ENCODE data around the gene UBR4.

The UBR4 gene

DNA sequence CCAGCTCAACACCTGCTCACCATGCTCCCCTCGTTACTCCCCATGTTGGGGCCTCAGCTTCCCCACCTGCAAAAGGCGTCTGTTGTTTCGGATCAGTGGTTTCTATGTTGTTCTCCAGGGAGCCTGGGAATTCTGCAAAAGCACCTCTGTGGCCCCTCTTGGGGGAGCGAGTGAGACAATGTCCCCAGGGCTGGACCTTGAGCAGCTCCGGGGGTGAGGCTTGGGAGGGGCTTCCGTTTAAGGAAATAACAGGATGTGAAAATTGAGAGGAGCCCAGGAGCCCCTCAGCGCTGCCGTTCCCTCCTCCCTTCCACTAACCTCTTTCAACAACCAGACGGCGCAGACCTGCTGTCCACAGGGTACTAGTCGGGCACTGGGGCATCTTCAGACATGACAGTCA, 155.1 kb downstream of the UBR4 start:
- no peak for DNase-seq
- H3K79me2 ChIP-seq (ENCODE audit: low read length), result no peaks in the 10 kb centered on the region
- H3K9me2 ChIP-seq (replicated peaks; ENCODE audit: insufficient read depth, low read length), result no peaks in the 10 kb centered on the region
- no peak overlapping the region for H3K4me3 ChIP-seq (ENCODE audit: low read length)
- H3K27ac ChIP-seq (ENCODE audit: low read length), result no peak overlapping the region
- TF ChIP-seq, protein P1, sequence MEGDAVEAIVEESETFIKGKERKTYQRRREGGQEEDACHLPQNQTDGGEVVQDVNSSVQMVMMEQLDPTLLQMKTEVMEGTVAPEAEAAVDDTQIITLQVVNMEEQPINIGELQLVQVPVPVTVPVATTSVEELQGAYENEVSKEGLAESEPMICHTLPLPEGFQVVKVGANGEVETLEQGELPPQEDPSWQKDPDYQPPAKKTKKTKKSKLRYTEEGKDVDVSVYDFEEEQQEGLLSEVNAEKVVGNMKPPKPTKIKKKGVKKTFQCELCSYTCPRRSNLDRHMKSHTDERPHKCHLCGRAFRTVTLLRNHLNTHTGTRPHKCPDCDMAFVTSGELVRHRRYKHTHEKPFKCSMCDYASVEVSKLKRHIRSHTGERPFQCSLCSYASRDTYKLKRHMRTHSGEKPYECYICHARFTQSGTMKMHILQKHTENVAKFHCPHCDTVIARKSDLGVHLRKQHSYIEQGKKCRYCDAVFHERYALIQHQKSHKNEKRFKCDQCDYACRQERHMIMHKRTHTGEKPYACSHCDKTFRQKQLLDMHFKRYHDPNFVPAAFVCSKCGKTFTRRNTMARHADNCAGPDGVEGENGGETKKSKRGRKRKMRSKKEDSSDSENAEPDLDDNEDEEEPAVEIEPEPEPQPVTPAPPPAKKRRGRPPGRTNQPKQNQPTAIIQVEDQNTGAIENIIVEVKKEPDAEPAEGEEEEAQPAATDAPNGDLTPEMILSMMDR (IDR thresholded peaks at IDR 0.05; ENCODE audit: low read length), result no peak
- TF ChIP-seq EZH2 (optimal IDR thresholded peaks at IDR 0.05; ENCODE audit: low read depth, low read length) (no peak), EZH2phosphoT487 (IDR thresholded peaks at IDR 0.05; ENCODE audit: low read length) (no peak)
- H3K27me3 ChIP-seq (replicated peaks; ENCODE audit: insufficient read depth, low read length), result peaks cover 87% of the 10 kb centered on the region
- H3F3A ChIP-seq (ENCODE audit: insufficient read depth, low read length), result no peaks in the 10 kb centered on the region
- H3K9ac ChIP-seq (ENCODE audit: low read length), result no peak overlapping the region
- no peak overlapping the region for H3K4me2 ChIP-seq (ENCODE audit: low read depth, low read length)
- no peaks in the 10 kb centered on the region for H4K20me1 ChIP-seq (ENCODE audit: insufficient read depth, low read length)
- no peaks in the 10 kb centered on the region for H3K9me3 ChIP-seq (replicated peaks; ENCODE audit: insufficient read depth, low read length)
- no peak overlapping the region for H2AFZ ChIP-seq (ENCODE audit: low read length)
- no peaks in the 10 kb centered on the region for H3K4me1 ChIP-seq (ENCODE audit: low read length)
- H3K36me3 ChIP-seq (replicated peaks; ENCODE audit: insufficient read depth, low read length), result no peaks in the 10 kb centered on the region

DNA sequence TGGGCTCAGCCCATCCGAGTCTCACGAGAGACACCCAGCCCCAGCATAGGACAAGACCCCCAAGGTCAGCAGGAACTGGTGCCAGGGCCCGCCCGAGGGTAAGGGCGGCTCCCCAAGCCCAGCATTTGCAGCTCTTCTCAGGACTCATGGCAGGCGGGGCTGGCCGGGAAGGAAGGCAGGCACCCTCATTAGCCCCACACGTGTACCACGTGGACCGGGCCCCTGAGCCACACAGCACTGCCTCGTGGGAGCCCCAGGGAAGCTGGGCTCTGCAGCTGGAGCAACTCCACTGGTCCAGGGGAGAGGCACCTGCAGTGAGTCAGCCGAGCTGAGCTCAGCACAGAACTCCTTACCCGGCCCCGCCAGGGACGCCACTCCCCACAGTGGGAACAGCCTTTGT, 155.8 kb downstream of the UBR4 start:
- Histone ChIP-seq H3K9me2 (replicated peaks; ENCODE audit: insufficient read depth, low read length) (no peaks in the 10 kb centered on the region), H3K79me2 (ENCODE audit: low read length) (no peaks in the 10 kb centered on the region), H3K27me3 (replicated peaks; ENCODE audit: insufficient read depth, low read length) (peaks cover 89% of the 10 kb centered on the region), H3K9ac (ENCODE audit: low read length) (no peak overlapping the region), H2AFZ (ENCODE audit: low read length) (no peak overlapping the region), H4K20me1 (ENCODE audit: insufficient read depth, low read length) (no peaks in the 10 kb centered on the region), H3K9me3 (replicated peaks; ENCODE audit: insufficient read depth, low read length) (no peaks in the 10 kb centered on the region), H3K4me2 (ENCODE audit: low read depth, low read length) (no peak overlapping the region), H3K27ac (ENCODE audit: low read length) (no peak overlapping the region), H3F3A (ENCODE audit: insufficient read depth, low read length) (no peaks in the 10 kb centered on the region), H3K4me1 (ENCODE audit: low read length) (no peaks in the 10 kb centered on the region), H3K36me3 (replicated peaks; ENCODE audit: insufficient read depth, low read length) (no peaks in the 10 kb centered on the region), H3K4me3 (ENCODE audit: low read length) (no peak overlapping the region)
- TF ChIP-seq EZH2phosphoT487 (IDR thresholded peaks at IDR 0.05; ENCODE audit: low read length) (no peak), EZH2 (optimal IDR thresholded peaks at IDR 0.05; ENCODE audit: low read depth, low read length) (no peak)
- TF ChIP-seq, protein P1 (IDR thresholded peaks at IDR 0.05; ENCODE audit: low read length), result no peak
- DNase-seq, result no peak

DNA sequence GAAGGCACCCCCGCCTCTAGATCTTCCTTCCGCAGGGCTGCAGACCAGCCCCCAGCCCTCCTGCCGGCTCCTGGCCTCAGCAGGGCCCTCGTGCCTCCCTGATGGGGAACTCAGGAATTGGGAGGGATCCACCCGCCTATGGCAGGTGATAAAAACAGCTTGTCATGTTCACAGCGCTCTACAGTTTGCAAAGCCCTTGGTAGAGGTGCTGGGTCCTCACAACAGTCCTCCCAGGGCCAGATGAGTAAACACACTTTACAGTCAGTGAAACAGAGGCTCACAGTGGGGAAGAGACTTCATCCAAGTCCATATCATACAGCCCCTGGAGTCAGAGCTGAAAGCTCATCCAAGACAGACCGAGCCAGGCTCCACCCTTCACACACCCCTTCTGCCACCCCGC, 156.6 kb downstream of the UBR4 start:
- no peak for TF ChIP-seq EZH2 (optimal IDR thresholded peaks at IDR 0.05; ENCODE audit: low read depth, low read length)
- TF ChIP-seq, protein P1 (IDR thresholded peaks at IDR 0.05; ENCODE audit: low read length), result no peak
- TF ChIP-seq EZH2phosphoT487 (IDR thresholded peaks at IDR 0.05; ENCODE audit: low read length), result no peak
- H4K20me1 ChIP-seq (ENCODE audit: insufficient read depth, low read length), result no peaks in the 10 kb centered on the region
- no peak overlapping the region for H3K4me3 ChIP-seq (ENCODE audit: low read length)
- H3K9ac ChIP-seq (ENCODE audit: low read length), result no peak overlapping the region
- no peaks in the 10 kb centered on the region for H3K79me2 ChIP-seq (ENCODE audit: low read length)
- no peaks in the 10 kb centered on the region for H3F3A ChIP-seq (ENCODE audit: insufficient read depth, low read length)
- peaks cover 85% of the 10 kb centered on the region for H3K27me3 ChIP-seq (replicated peaks; ENCODE audit: insufficient read depth, low read length)
- H2AFZ ChIP-seq (ENCODE audit: low read length), result no peak overlapping the region
- no peaks in the 10 kb centered on the region for H3K4me1 ChIP-seq (ENCODE audit: low read length)
- H3K9me2 ChIP-seq (replicated peaks; ENCODE audit: insufficient read depth, low read length), result no peaks in the 10 kb centered on the region
- DNase-seq, result no peak
- no peaks in the 10 kb centered on the region for H3K36me3 ChIP-seq (replicated peaks; ENCODE audit: insufficient read depth, low read length)
- no peak overlapping the region for H3K4me2 ChIP-seq (ENCODE audit: low read depth, low read length)
- H3K9me3 ChIP-seq (replicated peaks; ENCODE audit: insufficient read depth, low read length), result no peaks in the 10 kb centered on the region
- no peak overlapping the region for H3K27ac ChIP-seq (ENCODE audit: low read length)
